Measurements from ENCODE around the gene CTSZ.

The CTSZ gene

GRCh38 chr20:59006864-59007664 is at the start of gene CTSZ:
Gene CTSZ (minus strand): TSS chr20:59007254. CDS start chr20:59007128, 126 bp downstream.
- ChIA-PET POLR2A (ENCODE audit: low non-redundant PET) (no interaction called here), CTCF (no interaction called here)
- peak; percentile 75 for DNase-seq (ENCODE audit: low spot score)
- peak within 1 kb of the TSS; percentile 76 for H3K27ac ChIP-seq
- TF ChIP-seq, protein P1, sequence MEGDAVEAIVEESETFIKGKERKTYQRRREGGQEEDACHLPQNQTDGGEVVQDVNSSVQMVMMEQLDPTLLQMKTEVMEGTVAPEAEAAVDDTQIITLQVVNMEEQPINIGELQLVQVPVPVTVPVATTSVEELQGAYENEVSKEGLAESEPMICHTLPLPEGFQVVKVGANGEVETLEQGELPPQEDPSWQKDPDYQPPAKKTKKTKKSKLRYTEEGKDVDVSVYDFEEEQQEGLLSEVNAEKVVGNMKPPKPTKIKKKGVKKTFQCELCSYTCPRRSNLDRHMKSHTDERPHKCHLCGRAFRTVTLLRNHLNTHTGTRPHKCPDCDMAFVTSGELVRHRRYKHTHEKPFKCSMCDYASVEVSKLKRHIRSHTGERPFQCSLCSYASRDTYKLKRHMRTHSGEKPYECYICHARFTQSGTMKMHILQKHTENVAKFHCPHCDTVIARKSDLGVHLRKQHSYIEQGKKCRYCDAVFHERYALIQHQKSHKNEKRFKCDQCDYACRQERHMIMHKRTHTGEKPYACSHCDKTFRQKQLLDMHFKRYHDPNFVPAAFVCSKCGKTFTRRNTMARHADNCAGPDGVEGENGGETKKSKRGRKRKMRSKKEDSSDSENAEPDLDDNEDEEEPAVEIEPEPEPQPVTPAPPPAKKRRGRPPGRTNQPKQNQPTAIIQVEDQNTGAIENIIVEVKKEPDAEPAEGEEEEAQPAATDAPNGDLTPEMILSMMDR (conservative IDR thresholded peaks at IDR 0.05; ENCODE audit: low read depth): no peak

DNA sequence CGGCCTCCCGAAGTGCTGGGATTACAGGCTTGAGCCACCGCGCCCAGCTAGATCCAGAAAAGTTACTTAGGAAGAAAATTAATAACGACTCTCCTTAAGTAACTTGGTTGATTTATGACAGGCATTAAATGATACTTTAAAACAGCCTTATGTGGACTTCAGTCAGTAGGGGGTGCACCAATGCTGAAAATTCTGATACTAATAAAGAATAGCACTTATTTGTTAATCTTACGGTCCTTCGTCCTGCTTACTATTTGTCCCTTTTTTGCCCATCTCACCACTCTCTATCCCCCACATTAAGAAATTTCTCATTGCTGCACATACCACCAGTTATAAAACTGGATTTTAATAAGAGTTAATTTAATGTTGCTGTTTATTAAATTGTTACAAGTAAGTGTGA is 48.2 kb upstream of the CTSZ start:
- H3K27ac ChIP-seq: no peak overlapping the region
- ChIA-PET POLR2A (ENCODE audit: low non-redundant PET) (no interaction called here), CTCF (interaction anchor here (0.7 kb wide), 2 partner anchors 159 to 405 kb away, joined by 3 read pairs; no protein-coding TSS in a partner anchor)
- TF ChIP-seq, protein P1 (conservative IDR thresholded peaks at IDR 0.05; ENCODE audit: low read depth): peak; percentile 41
- no peak for DNase-seq (ENCODE audit: low spot score)

- CTCF ChIA-PET: interaction anchor here (0.7 kb wide), 1 partner anchor 70 kb away, joined by 3 read pairs; no protein-coding TSS in a partner anchor
- no peak overlapping the region for H3K27ac ChIP-seq
- DNase-seq (ENCODE audit: low spot score): no peak
- POLR2A ChIA-PET (ENCODE audit: low non-redundant PET): no interaction called here
- TF ChIP-seq, protein P1 (conservative IDR thresholded peaks at IDR 0.05; ENCODE audit: low read depth): no peak
Measured at GRCh38 chr20:59051666-59052185, 44.7 kb upstream of the CTSZ start.

DNA sequence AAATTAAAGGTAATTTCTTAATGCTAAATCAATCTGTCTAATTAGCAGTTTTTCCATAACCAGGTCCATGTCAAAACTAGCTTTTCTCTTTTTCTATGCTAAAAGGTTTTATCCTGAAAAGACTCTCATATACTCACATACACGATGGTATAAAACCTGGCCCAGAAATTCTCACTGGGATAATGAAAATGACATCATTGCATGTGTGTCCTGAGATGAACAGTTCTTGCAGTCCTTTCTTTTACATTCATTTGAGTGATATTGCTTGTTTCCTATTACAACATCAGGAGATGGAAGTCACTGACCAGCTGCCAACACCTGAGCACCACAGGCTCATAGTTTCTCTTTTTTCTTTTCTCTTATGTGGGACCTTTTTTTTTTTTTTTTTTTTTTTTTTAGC is 43.4 kb upstream of the CTSZ start:
- no peak overlapping the region for H3K27ac ChIP-seq
- CTCF ChIA-PET: no interaction called here
- no peak for DNase-seq (ENCODE audit: low spot score)
- TF ChIP-seq, protein P1 (conservative IDR thresholded peaks at IDR 0.05; ENCODE audit: low read depth): no peak
- POLR2A ChIA-PET (ENCODE audit: low non-redundant PET): no interaction called here

- no peak for DNase-seq (ENCODE audit: low spot score)
- H3K27ac ChIP-seq: no peak overlapping the region
- POLR2A ChIA-PET (ENCODE audit: low non-redundant PET): no interaction called here
- TF ChIP-seq, protein P1 (conservative IDR thresholded peaks at IDR 0.05; ENCODE audit: low read depth): no peak
- CTCF ChIA-PET: interaction anchor here (0.5 to 0.7 kb wide), 3 partner anchors 178 to 394 kb away, joined by 3 to 5 read pairs (median 4); no protein-coding TSS in a partner anchor
Measured at GRCh38 chr20:59048681-59049030, 41.6 kb upstream of the CTSZ start.

DNA sequence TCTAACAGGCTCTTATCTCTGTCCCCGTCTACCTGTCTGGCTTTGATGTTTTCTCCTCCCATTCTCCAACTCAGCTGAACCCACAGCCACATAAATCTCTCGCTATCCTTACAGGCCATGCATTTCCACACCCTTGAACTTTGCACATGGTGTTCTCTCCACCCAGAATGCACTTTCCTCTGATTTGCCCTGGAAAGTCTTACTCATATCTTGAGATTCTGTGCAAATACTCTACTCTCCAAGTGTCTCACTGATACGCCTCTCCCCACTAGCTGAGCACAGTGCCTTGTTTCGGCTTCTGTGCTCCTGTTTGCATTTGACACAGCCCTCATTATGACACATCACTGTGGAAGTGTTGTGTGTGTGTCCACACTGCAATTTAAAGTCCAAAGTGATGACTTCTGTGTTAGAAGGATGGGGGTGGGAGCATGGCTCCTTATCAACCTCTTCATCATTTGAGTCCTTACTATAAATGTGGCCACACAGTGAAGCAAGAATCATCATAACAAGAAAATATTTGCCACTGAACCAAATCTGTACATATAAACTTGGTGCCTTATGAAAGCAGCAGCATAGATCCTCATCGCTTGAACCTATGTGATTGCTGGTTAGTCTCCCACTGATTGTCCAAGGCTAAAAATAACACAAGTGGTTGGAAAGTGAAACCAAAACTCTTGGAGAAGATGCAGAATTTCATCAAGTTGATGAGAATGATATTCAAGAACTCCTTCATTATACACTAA is 41.1 kb upstream of the CTSZ start:
- CTCF ChIA-PET: interaction anchor here (0.5 kb wide), 1 partner anchor 365 kb away, joined by 3 read pairs; no protein-coding TSS in a partner anchor
- DNase-seq (ENCODE audit: low spot score): no peak
- POLR2A ChIA-PET (ENCODE audit: low non-redundant PET): no interaction called here
- no peak overlapping the region for H3K27ac ChIP-seq
- TF ChIP-seq, protein P1 (conservative IDR thresholded peaks at IDR 0.05; ENCODE audit: low read depth): no peak
